HG02763 (cell line): Measurements from ENCODE around the gene STAP2.
A peak's percentile ranks its signal among the peaks of the same experiment; 100 is the strongest.

Experiments used
- ATAC-seq: cut with Tn5 transposase; IDR thresholded peaks from one replicate; pipeline ENCODE4 v1.9.1; 2021; ENCODE audit warnings: mild to moderate bottlenecking, moderate library complexity; ENCODE audit not compliant: unreplicated experiment

STAP2 gene

DNA sequence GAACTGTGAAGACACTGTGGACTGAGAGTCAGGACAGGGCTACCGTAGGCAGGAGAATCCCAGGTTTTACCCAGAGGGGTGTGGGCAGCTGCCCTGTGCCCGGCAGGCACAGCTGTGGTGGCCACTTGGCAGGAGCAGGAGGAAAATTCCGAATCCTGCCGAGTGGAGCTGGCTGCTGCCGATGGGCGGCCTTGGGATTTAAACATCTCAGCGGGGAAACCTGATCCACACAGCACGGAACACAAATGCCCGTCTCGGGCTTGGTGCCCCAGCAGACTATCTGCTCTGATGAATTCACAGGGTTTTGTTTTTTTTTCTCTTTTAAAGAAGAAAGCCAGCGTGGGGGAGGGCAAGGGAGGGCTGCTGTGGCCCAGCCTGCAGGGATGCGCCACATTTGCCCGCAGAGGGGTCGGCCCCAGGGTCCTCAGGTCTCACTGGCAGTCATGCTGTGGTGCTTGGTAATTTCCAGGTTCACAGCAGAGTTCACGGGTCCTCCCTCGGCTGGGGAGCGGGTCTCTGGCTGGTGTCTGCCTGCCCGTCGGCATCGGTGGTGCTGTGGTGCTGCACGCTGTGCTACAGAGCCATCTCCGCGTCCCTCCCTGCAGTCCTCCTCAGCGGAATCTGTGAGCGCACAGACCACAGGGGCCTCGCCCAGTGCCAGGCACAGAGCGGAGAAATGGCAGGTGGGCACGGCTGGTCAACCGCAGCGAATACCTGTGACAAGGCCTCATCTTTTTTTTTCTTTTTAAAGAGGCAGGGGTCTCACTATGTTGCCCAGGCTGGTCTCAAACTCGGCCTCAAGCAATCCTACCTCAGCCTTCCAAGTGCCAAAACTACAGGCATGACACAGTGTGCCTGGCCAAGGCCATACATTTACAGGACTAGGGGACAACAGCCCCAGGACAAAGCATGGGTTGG is 32.9 kb upstream of the STAP2 start:
- ATAC-seq, result no peak

DNA sequence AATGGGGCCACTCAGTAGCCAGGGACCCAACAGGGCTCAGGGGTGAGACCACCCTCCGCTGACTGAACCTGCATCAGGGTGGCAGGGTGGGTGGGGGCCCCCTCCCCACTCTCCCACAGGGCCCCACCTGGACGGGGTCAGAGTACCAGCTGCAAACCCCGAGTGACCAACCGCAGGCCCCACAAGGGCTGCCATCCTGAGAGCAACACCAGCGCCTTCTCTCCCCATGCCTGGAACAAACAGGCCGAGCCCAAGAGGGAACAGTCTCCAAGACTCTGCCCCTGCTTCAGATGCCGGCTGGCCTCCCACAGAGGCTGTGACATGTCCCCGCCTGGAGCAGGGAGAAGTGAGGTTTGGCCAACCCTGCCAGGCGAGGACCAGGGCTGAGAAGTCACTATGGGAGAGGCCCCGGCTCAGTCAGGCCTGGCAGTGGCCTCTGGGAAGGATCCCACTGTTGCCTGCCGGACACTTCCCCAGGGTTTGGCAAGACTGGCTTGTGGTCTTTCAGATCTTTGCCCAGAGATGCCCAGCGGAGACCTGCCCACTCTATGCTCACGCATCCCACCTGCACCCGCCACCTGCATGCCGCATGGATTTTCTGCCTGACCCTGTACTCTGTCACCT is 31.9 kb upstream of the STAP2 start:
- ATAC-seq, result no peak

DNA sequence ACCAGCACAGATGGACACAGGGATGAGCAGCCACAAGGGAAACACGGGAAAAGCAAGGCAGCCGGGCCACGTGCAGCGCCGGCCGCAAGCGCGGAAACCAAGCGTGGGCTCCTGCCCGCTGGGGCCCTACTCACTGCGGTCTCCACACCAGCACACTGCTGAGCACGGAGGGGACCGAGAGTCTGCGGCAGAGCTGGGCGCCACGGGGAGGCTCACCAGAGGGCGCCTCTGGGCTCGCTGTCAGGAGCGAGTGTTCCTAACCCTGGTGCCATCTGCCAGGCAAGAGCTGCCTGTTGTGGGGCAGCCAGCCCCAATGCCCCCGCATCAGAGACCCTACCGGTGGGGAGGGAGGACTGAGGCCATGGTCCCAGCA is 31.2 kb upstream of the STAP2 start:
- ATAC-seq, result peak; percentile 40

DNA sequence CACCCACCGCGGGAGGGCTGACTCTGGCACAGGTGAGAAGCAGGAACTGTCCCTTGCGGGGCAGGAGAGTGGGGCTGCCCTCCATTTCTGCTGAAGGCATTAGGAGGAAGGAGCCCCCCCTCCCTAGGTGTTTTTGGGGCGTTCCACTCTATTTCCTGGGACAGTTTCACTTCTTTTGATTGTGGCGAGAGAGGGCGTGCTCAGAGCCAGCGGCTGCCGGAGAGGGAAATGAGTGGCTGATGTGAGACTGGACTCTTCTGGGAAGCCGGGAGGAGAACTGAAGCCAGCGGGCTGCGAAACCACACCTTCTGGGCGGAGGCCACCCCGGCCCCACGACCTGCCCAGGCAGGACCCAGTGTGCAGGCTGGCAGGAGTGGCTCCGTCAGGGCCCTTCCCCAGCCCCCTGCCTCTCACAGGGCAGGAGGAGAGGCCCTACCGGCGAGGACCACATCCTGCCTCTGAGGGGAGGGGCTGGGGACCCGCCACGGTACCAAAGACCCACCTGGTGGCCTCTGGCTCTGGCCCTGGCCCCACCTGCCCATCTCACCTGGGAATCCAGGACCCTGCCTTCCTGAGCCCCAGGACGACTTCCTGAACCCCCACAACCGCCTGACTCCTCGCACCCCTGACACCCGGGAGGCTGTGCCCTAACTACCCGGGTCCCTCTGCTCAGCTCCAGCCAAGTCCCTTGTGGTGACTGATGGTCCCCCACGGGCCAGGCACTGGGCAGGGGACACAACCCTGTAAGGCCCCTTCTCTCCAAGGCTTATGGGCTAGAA is 30.7 kb upstream of the STAP2 start:
- peak; percentile 47 for ATAC-seq

DNA sequence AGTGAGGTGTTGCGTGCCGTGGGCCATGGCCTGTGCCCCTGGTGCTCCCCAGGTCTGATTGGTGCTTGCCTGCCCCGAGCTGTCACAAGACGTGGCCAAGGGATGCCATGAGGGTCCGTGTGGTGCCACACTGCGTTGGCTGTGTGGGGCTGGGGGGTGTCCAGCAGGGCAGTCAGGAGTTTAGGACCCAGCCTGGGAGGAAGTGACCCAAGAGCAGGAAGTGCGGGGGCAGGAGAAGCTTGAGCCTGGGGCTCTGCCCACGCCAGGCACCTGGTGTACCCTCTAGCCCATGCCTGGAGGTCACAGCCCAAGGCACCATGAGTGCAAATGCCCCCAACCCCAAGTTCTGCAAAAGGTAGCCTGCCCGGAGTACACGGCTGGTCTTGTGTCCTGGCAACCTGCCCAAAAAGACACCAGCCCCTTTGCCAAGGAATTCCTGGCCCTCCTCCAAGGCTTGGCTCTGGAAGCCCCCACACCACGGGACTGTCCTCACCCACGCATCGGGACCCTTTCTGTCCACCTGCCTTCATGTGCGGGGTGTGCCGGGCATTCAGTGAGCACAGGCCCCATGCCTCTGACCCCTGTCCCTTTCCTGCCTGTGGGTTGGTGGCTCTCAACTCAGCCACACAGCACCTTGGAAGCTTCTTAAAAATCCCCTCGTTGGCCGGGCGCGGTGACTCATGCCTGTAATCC is 29.6 kb upstream of the STAP2 start:
- ATAC-seq, result no peak

DNA sequence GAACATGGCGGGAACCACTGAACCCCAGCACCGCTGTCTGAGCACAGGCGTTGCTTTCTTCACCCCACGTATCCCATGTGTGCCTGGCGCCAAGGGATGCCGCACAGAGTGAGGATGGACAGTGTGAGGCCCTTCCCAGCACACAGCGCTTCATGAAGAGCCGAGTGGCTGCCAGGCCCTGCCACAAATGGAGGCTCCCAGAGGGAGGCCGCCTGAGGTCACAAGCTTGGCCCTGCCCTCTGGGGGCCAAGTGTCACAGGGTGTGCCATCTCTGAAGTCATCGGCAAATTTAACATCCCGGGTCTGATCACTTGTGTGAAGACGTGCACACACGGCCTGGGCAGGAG is 29.1 kb upstream of the STAP2 start:
- ATAC-seq, result no peak

DNA sequence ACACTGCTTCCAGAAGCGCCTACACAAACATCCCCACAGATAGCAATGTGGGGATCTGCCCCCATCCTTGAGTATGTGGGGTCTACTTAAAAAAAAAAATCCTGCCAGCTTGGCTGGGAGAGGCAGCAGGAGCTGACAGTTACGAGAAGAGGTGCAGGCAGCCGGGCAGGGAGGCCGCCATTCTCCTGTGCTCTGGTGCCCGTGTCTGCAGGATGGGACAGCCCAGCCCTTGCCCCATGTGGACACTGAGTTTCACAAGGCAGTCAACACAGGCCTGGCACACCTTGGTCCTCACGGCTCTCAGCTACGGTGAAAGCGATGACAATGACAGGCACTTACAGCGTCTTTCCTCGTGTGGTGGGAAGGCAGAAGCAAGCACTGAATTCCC is 28.7 kb upstream of the STAP2 start:
- ATAC-seq, result no peak

DNA sequence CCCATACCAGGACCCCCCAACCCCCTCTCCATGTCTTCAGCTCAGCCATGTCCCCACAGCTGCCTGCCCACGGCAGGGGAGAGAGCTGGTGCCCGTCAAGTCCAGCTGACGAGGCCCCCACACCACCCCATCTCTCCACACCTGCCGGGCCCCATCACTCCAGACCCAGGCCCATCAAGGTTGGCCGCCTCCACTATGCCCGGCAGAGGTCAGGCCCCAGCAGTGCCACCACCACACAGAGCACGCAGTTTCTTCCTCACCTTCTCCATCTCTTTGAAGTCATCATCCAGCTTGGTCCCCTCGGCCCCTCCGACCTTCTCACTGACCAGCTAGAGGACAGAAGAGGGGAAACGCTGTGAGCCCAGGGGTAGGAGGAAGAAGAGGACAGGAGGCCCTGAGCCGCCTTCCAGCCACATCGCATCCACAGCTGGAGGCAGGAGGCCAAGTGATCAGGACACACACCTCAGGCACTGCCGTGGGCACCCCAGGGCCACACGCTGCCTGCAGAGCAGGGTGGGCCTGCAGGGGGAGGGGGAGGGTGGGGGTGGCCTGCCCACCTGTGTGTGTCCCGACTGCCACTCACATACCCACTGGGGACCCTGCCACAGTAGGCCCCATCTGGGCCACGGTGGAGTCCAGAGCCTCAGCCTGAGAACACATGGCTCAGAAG is 28.2 kb upstream of the STAP2 start:
- no peak for ATAC-seq

DNA sequence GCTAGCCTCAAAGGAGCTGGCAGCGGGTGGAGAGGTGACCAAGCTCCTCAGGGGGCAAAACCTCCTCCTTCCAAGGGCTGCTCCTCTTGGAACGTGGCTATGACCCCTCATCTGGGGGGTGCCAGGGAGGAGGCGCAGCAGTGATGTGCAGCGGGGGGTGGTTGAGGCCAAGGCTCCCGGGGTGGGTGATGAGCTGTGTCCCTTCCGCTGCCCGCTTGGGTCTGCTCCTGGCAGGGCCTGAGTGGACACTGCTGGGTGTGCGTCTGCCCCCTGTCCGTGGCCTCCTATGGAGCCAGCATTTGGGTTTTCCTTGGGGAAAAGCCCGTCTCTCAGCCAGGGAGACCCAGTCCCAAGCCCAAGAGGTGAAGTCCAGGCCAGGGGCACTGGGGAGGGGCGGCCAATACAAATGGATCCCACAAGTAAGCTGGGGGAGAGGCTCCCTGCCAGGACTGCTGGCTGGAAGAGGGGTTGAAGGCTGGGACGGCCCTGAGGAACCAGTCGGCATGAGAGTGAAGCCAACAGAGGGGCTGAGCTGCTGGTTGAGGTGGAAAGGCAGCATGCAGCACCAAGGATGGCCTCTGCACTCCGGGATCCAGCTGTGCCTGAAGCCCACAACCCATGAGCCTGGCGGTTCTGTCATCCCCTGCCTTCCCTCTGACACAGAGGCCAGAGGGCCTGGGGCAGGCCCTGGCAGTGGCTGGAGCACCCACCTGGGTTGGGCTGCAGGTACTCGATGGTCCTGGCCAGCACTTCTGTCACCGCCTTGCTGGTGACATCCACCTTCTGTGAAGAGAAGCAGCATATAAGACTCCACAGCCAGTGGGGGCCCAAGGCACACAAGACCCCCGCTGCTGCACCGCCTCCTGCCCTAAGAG is 27.4 kb upstream of the STAP2 start:
- ATAC-seq, result no peak

DNA sequence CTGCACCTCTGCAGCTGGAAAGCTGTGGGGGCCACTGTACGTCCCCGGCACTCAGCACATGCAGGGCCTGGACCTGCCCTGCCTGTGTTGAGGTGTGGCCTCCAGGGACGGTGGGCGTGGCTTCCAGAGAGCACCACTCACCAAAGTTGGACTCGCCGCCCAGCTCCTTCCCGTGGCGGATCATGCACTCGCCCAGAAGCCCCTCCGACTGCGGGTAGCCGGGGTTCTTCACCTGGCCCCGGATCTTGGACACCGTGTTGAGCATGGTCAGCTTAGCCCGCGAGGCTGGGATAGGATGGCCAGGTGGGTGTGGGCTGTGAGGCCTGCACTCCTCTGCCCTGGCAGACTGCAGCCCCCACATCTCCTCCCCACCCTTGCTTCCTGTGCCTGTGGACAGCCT is 26.7 kb upstream of the STAP2 start:
- ATAC-seq, result no peak

DNA sequence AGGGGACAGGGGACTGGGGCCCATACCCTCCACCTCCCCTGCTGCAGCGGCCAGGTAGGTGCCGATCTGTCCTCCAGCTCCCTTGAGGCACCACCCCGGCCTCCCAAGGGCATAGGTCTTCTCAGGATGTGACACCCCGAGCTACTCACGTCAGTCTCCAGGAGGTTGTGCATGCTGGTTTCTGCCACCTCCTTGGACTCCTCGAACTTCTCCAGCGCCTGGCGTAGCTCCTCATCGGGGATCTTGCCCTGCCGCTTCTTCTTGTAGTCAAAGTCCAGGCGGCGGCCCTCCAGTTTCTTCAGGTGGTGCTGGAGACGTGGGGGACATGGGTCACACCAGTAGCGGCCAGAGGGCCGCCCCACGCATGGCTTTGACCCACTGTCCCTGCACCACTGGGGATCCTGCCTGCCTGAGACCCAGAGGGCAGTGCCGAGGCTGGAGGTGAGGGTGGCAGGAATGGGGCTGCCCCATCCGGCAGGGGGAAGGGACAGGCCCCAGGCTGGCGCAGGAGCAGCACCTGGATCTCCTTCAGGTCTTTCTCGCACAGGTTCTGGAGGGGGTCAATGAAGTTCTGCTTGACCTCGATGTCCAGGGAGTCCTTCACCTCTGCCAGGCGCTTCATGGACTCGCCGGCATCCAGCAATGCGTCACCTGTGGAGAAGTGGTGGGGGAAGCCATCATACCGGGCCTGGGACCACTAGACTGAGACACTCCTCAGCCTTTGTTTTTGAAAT is 25.1 kb upstream of the STAP2 start:
- ATAC-seq, result no peak

DNA sequence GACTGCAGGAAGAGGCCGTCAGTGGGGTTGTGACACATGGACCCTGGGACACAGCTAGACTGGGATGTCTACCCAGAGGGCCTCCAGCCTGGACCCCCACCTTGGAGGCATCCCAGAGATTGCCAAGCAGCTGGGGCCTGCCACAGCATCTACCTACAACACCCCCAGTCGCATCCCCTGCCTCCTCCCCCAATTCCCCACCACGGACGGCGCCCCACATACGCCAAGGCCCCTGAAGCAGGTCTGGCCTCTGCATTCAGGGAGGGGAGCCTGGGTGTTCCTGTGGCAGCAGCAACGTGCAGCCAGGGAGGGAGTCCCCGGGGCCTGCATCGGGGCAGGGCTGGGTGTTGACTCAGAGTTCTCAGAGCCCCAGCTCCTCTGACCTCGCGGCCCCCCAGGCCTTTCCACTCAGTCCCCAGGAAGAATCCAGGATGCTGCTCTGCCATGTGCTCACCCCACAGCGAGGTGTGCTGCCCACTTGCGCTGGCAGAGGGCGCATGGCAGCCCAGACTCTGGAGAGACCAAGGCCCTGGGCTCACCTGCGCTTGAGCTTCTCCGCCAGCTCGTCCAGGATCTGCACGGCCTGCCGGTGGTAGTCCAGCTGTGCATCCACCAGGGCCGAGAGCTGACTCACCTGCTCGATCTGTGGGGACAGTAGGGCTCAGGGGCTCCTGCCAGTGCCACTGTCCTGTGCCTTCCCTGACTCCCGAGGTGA is 24.4 kb upstream of the STAP2 start:
- no peak for ATAC-seq

DNA sequence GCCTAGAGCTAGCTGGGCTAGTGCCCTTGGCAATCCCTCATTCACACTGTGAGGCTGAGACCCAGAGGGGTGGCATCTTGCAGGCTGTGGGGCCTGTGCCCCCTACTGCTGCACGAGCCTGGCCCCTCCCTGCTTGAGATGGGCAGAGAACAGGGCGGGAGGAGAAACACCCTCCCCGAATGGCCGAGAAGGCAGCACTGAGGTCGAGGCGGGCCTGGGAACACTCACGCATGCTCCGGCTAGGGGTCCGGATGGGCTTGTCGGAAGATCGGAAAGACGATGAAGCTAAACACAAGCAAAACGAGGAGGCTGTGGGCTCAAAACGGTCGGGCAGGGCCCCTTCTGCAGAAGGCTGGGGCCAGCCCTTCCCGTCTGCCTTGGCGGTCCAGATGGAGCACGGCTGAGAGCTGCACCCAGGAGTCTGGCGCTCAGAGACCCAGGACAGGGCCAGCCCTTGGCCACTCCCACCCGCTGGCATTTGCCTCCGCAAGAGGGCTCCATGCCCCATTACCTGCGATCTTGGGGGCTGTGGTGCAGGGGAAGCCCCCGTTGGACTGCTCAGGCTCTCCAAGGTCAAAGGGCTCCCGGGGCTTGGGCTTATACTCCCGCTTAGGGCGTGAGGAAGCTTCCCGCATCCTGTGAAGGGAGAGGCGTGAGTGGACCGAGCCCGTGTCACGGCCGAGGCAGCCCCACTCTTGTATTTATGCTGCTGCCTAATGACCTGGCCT is 23.6 kb upstream of the STAP2 start:
- ATAC-seq, result no peak

DNA sequence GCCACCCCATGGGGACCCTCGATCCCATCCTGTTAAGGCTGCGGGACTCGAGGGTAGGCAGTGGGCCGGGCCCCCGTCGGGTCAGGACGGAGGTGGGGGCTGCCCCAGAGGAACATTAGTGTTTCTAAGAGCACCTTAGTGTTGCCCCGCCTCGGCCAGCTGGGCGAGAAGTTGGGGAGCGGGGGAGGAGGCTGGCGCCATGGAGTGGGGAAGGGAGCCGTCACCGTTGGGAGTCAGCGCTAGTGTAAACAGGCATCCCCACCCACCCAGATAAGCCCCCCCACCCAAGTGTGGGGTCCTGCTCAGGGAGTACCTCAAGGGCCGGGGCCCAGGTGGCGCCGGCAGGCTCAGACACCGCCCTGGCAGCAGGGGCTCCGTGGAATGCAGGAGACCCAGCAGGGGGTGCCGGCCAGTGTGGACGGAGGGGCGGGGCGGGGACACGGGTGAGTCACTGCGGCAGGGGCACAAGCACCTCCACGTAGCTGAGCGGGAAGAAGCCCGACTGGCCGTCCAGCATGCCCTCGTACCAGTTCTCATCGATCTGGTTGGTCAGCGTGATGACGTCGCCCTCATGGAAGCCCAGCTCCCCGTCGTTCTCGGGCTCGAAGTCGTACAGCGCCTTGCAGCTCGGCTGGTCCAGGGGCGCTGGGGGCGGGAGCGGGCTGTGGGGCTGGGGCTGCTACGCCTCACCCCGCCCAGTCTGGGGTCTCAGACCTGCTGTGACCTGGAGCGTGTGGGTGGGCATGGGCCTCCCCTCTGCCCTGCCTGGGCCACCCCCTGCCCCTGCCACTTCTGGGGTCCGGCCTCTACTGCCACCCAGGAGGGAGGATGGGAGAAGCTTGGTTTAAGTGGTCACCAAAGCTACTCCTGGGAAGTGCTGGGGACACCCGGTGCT is 22.8 kb upstream of the STAP2 start:
- no peak for ATAC-seq

DNA sequence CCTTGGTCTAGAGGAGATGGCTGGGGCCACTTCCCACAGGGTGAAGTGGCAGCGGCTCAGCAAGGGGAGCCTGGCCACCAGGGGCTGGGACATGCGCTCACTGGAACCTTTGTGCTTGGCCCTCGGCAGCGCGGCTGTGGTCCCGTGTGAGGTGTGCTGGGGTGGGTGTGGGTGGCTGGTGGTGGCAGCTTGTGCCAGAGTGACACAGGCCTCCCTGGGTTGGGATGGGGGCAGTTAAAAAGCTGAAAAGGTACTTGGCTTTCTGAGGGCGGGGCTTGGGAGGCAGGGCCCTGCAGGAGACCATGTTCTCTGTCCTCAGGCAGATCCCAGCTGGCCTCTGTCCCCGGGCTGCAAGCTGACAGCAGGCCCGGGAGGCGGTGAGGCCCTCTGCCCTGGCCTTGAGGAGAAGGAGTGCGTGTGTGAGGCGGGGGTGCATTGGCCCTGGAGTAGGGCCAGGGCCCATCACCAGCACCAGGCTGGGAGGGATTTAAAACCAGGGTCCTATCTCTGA is 22.1 kb upstream of the STAP2 start:
- no peak for ATAC-seq

DNA sequence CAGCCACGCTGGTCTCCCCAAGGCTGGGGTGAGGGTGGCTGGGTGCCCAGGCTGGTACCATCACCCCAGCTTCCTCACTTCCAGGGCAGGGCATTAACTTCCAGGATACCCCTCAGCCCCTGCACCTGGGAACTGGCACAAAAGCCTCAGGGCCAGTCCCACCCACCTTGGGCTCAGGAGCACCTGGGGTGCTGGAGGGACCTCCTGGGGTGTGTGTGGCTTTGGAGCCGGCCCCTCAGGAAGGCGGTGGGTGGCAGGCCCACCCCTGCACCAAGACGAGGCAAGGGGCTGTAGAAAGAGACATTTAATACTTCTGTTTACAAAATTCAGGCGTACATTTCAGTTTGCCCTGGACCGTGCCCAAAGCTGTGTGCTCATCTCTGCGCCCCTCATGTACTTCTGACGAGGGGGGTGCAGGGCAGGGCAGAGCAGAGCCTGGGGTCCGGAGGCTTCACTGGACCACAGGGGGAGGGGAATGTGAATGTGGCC is 21.5 kb upstream of the STAP2 start:
- ATAC-seq, result no peak

DNA sequence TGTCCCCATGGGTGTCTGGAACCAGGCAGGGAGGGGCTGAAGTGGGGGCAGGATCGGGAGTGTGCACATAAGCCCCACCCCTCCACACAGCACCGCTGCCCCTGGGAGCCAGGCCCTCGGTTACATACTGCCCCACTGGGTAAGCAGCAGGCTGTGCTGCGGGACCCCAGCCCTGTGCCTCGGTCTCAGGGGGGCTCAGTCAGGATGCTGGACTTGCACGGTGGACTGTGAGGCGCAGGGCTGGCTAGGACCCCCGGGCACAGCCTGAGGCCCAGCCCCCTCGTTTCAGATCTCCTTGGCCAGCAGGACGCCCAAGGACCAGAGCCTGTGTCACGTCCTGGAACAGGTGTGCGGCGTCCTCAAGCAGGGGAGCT is 21.0 kb upstream of the STAP2 start:
- no peak for ATAC-seq
